HTERT RPE-1 (cell line): ENCODE results near the gene NIPBL.
"Not testable (repeated sequence)": the region's sequence is repeated elsewhere in the genome, so short reads cannot be mapped to it uniquely, and the experiment has no call there.

Source experiments
- in situ Hi-C: fragments of 300-500 bp; cut with MboI; formaldehyde crosslinking; loops from 4 replicates; pipeline ENCODE4 v1.14.3; 2020; ENCODE audit warnings: low sequenced_read_pairs

Gene NIPBL

GRCh38 chr5:36900283-36900682 is 23.7 kb downstream of the NIPBL start:
- in situ Hi-C loops = no loop called here

DNA sequence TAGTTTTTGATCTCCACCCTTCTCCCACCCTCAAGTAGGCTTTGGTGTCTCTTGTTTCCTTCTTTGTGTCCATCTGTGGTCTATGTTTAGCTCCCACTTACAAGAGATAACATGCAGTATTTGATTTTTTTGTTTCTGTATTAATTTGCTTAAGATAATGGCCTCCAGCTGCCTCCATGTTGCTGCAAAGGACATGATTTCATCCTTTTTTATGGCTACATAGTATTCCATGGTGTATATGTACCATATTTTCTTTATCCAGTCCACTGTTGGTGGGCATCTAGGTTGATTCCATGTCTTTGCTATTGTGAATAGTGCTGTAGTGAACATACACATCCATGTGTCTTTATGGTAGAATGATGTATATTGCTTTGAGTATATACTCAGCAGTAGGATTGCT is 24.5 kb downstream of the NIPBL start:
- in situ Hi-C loops = not testable (repeated sequence)

GRCh38 chr5:36901856-36902255 is 25.3 kb downstream of the NIPBL start:
- in situ Hi-C loops = no loop called here

DNA sequence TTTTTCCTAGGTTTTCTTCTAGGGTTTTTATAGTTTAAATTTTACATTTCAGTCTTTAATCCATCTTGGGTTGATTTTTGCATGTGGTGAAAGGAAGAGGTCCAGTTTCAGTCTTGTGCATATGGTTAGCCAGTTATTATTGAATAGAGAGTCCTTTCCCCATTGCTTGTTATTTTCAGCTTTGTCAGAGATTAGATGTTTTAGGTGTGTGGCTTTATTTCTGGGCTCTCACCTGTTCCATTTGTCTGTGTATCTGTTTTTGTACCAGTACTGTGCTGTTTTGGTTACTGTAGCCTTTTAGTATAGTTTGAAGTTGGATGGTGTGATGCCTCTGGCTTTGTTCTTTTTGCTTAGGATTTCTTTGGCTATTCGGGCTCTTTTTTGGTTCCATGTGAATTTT is 25.8 kb downstream of the NIPBL start:
- in situ Hi-C loops = no loop called here

- in situ Hi-C loops = no loop called here
These were observed 28.1 kb downstream of the NIPBL start for GRCh38 chr5:36904677-36905076.

GRCh38 chr5:36908544-36909260 is 32.1 kb downstream of the NIPBL start:
- in situ Hi-C loops = no loop called here

GRCh38 chr5:36915653-36916052 is 39.1 kb downstream of the NIPBL start:
- in situ Hi-C loops = no loop called here

DNA sequence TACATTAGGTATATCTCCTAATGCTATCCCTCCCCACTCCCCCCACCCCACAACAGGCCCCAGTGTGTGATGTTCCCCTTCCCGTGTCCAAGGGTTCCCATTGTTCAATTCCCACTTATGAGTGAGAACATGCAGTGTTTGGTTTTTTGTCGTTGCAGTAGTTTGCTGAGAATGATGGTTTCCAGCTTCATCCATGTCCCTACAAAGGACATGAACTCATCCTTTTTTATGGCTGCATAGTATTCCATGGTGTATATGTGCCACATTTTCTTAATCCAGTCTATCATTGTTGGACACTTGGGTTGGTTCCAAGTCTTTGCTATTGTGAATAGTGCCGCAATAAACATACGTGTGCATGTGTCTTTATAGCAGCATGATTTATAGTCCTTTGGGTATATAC is 40.0 kb downstream of the NIPBL start:
- in situ Hi-C loops = not testable (repeated sequence)

DNA sequence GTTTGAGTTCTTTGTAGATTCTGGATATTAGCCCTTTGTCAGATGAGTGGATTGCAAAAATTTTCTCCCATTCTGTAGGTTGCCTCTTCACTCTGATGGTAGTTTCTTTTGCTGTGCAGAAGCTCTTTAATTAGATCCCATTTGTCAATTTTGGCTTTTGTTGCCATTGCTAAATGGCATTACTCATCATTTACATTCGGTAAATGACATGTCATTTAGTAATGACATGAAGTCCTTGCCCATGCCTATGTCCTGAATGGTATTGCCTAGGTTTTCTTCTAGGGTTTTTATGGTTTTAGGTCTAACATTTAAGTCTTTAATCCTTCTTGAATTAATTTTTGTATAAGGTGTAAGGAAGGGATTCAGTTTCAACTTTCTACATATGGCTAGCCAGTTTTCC is 40.8 kb downstream of the NIPBL start:
- in situ Hi-C loops = not testable (repeated sequence)

DNA sequence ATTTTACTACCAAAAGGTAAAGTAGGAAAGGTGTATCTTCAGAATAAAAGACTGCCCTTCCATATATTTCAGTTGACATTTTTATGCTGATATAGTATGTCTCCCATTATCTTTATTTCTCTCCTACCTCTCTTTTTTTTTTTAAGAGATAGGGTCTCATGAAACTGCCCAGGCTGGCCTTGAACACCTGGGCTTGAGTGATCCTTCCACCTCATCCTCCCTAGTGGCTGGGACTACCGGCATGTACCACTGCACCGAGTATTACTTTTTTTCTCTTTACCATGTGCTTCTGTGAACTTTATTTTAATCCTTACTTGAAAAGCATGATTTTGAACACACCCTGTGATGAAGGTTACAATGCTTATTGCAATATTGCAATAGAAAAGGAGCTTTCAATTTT is 42.7 kb downstream of the NIPBL start:
- in situ Hi-C loops = no loop called here

DNA sequence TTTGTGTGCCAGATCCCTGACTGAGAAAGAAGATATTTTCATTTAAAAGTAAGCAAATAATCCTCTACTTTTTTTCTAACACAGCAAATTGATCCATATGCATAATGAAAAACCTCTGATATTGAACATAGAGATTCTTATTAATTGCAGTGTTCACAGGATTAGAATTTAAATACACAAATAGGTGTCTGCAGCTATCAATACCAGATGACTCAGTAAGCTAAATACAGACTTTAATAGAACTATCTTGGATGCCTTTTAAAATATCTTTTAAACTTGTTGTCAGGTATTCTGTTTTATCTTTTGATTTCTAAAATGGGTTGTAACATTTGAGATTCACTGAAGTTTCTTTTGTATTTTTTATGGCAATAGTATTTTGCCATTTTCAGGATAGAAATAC is 43.1 kb downstream of the NIPBL start:
- in situ Hi-C loops = no loop called here

DNA sequence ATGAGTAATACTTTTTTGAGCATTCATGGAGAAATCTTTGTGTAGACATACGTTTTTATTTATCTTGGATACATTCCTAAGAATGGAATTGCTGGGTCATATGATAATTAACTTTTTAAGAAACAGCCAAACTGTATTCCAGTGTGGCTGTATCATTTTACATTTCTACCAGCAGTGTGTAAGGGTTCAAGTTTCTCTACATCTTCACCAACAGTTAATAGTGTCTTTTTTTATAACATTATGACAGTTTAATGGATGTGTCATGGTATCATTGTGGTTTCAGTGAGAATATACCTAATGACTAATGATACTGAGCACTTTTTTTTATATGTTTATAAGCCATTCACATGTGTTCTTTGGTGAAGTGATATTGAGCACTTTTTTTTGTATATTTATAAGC is 52.4 kb downstream of the NIPBL start:
- in situ Hi-C loops = no loop called here

DNA sequence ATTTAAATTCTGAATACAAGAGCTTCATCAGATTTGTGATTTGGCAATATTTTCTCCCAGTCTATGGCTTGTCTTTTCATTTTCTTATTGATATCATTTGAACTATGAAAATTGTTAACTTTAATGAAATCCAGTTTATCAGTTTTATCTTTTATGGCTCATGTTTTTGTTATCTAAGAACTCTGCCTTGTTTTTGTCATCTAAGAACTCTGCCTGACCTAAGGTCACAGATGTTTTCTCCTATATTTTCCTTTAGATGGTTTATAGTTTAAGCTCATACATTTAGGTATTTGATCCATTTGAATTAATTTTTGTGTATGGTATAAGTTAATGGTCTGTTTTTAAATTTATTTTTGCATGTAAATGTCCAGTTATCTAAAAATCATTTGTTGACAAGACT is 52.9 kb downstream of the NIPBL start:
- in situ Hi-C loops = no loop called here

DNA sequence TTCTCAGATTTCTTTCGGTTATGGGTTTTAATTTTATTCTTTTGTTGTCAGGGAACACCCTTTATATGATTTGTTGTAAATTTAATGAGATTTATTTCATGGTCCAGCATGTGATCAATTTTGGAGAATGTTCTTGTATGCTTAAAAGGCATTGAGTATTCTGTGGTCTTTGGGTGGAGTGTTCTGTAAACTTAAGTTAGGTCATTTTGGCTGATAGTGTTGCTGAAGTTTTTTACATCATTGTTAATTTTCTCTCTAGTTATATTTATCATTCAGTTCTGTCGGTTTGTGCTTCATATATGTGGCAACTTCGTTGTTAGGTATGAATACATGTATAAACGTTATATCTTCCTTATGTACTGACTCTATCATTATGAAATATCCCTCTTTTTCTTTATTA is 55.5 kb downstream of the NIPBL start:
- in situ Hi-C loops = no loop called here

- in situ Hi-C loops = no loop called here
These were observed 56.1 kb downstream of the NIPBL start for GRCh38 chr5:36932699-36933098.

- in situ Hi-C loops = no loop called here
These were observed 58.3 kb downstream of the NIPBL start for GRCh38 chr5:36934740-36935356.

DNA sequence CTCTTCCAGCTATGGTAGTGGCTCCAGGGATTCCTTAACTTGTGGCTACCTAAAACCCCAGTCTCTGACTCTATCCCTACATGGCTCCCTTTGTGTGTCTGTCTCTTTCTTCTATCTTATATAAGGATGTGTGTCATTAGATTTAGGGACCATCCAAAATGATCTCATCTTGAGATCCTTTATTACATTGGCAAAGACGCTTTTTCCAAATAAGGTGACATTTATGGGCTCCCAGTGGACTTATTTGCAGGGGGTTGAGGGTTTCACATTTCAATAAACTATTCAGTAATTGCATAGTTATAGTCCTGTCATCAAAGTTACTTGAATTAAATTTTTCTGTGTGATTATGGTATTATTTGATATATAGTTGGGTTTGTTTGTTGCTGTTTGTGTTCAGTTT is 59.2 kb downstream of the NIPBL start:
- in situ Hi-C loops = no loop called here

- in situ Hi-C loops = no loop called here
These were observed 59.7 kb downstream of the NIPBL start for GRCh38 chr5:36936309-36936708.

DNA sequence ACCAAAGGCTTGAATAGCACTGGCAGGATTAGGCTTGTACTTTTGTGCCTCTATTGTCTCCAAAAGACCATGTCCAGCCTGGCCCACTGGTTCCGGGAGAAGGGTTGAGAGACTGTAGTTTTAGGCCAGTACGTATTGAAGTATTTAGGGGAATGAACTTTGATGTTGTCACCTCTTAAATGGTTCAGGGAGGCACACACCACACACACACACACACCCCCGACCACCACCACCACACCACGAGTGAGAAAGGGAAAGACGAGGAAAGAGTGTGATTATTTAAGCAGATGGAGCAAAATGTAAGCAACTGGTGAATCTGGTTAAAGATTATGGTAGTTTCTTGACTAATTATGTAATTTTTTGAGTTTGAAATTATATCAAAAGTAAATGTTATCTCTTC is 61.6 kb downstream of the NIPBL start:
- in situ Hi-C loops = no loop called here

DNA sequence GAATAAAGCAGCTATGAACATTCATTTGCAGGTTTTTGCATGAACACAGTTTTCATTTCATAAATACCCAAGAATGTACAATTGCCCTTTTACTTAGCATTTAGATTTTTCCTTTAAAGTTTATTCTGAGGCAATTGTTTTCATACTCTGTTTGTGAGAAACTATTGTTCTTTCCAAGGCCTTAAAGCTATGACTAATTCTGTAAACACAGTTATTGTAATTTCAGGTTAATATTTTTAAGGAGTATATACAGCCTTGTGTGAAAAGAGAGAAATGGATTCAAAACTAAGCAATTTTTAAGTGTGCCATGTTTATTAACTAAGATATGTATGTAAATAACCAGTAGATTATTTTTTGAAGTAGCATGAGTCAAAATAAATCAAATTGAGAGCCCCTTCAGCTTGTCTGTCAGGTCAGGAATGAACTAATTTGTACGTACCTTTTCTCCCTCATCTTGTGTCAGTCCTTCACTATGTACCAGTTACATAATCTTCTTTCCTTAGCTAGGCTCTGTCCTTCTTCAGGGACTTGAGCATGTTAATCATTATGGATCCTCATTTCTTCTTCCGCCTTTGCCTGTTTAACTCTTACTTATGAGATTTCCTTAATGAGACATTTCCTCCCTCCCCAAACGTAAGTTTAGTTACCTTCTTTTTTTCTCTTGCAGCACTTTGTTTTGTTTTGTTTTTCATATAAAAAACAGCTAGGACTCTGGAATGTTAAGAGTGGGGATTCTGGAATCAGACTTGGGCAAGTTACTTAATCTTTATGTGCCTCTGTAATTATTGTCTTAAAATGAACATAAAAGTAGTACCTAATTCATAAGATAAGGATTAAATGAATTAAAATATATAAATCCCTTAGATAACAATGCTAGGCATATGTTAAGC is 63.6 kb downstream of the NIPBL start:
- in situ Hi-C loops = no loop called here

GRCh38 chr5:36943584-36943983 is 67.0 kb downstream of the NIPBL start:
- in situ Hi-C loops = no loop called here

- in situ Hi-C loops = no loop called here
These were observed 67.5 kb downstream of the NIPBL start for GRCh38 chr5:36944024-36944423.
